Transverse colon (tissue), 4 donors: ENCODE measurements around the gene F2RL1. TPM values are rescaled to one million over a fixed set of nuclear protein-coding genes. Genes with fewer than 3 reads are reported as not detected.

ENCODE experiments used
- DNase-seq: peaks from one replicate; pipeline ENCODE4 v3.0.0-alpha.2; 2019
- H3K27ac ChIP-seq, 4 donors: fragments of 200-600 bp; sonication (generic); 2 replicates each; pipeline ENCODE4 v1.5.1; 2016 to 2018; ENCODE audit warnings: inconsistent platforms in 4 of 4
- H3K27me3 ChIP-seq: fragments of 200-600 bp; sonication (generic); 2 replicates; pipeline ENCODE4 v1.5.1; 2017; ENCODE audit warnings: inconsistent platforms
- H3K36me3 ChIP-seq, 4 donors: fragments of 200-600 bp; sonication (generic); 2 replicates each; pipeline ENCODE4 v1.5.1; 2017 to 2019; ENCODE audit warnings: inconsistent platforms in 4 of 4
- H3K4me1 ChIP-seq, 4 donors: fragments of 200-600 bp; sonication (generic); 2 replicates each; pipeline ENCODE4 v1.5.1; 2017 to 2020; ENCODE audit warnings: inconsistent platforms in 4 of 4
- H3K4me3 ChIP-seq, 4 donors: fragments of 200-600 bp; sonication (generic); 1 replicate in 1 of 4; 2 replicates in 3 of 4; pipeline versions ENCODE4 v1.5.1 to v1.6.1; 2017 to 2019; ENCODE audit warnings: inconsistent platforms in 4 of 4
- H3K9me3 ChIP-seq, 2 donors: fragments of 200-600 bp; sonication (generic); 2 replicates each; pipeline ENCODE4 v1.5.1; 2017 to 2019; ENCODE audit warnings: inconsistent platforms in 2 of 2
- EP300 ChIP-seq: sonication (generic); formaldehyde crosslinking; IDR thresholded peaks from one replicate; pipeline ENCODE4 v1.6.1; 2017; ENCODE audit warnings: antibody characterized with exemption, low read depth
- POLR2A ChIP-seq: fragments of 450-650 bp; IDR thresholded peaks from one replicate; pipeline ENCODE4 v1.6.1; 2016; ENCODE audit warnings: antibody characterized with exemption, mild to moderate bottlenecking, moderate library complexity
- POLR2AphosphoS5 ChIP-seq, 3 donors: sonication (generic); formaldehyde crosslinking; IDR thresholded peaks; one replicate each; pipeline ENCODE4 v1.6.1; 2016; ENCODE audit warnings: antibody characterized with exemption in 3 of 3
- WGBS, 2 donors: methylation state at CpG; one replicate each; pipeline ENCODE4 v1.1.5; 2018; ENCODE audit warnings: low coverage in 1 of 2; 5-methylcytosine and 5-hydroxymethylcytosine counted together
- in situ Hi-C, 4 donors: fragments of 200-750 bp; cut with MboI; loops; one replicate each; pipeline versions ENCODE4 v1.15.0 to v1.15.1; 2017; ENCODE audit warnings: low sequenced_read_pairs in 3 of 4, low pct_ligation_motif_present in 1 of 4, low pct_unique_long_range_greater_than_20kb in 1 of 4
- intact Hi-C: fragments of 100-400 bp; cut with DNase I; formaldehyde crosslinking; loops from one replicate; pipeline ENCODE4 v1.15.1; 2023; ENCODE audit warnings: low total_unique reads
- total RNA-seq, 4 donors: library from RNA; depleted of rRNA; stranded (reverse); fragments of >200 nt; gene quantifications; one replicate each; pipeline ENCODE4 v1.1.0, GENCODE V29; 2016
- TF ChIP-seq, protein P1 (sequence below), 5 experiments: fragments of 200-600 bp in 3 of 5; fragments of 450-650 bp in 2 of 5; sonication (generic) in 3 of 5; IDR thresholded peaks; 1 replicate in 2 of 5; 2 replicates in 3 of 5; pipeline ENCODE4 v1.5.1; 2016 to 2017; ENCODE audit warnings: antibody characterized with exemption in 5 of 5, inconsistent platforms in 3 of 5, mild to moderate bottlenecking in 2 of 5, moderate library complexity in 1 of 5

F2RL1 gene
- total RNA-seq, 4 donors from 2014 or later: 38.8 to 209 (median 92.1) TPM

DNA sequence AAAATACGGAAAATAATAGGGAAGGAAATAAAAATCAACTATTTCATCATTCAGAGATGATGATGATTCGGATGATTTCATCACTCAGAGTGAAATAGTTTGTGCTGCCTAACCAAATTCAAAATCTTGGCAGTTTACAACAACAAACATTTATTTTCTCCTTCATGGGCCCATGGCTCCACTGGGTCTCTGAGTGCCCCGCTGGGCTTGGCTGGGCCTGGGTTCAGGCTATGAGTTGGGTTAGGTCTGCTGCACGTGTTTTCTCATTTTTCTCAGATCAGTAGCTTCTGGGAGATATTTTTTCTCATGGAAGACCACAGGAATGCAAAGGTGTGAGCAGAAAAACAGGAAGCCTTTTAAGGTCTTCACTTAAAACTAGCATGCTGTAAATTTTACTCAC, 24.0 kb upstream of the F2RL1 start:
- Histone ChIP-seq H3K4me3 (no peak overlapping the region), H3K9me3 (no peaks in the 10 kb centered on the region), H3K4me1 (peaks cover 0 to 14% (median 0%) of the 10 kb centered on the region in 4 donors), H3K27ac (no peak overlapping the region), H3K36me3 (no peaks in the 10 kb centered on the region), H3K27me3 (no peaks in the 10 kb centered on the region)
- intact Hi-C loops (no loop called here), in situ Hi-C loops (no loop called here)
- no peak for DNase-seq
- 83 to 87% methylated on average over 2 to 4 of the region's 4 CpGs for WGBS, 2 donors
- TF ChIP-seq EP300 (no peak), POLR2A (no peak), POLR2AphosphoS5 (IDR thresholded peaks at IDR 0.05) (no peak)
- TF ChIP-seq, protein P1, sequence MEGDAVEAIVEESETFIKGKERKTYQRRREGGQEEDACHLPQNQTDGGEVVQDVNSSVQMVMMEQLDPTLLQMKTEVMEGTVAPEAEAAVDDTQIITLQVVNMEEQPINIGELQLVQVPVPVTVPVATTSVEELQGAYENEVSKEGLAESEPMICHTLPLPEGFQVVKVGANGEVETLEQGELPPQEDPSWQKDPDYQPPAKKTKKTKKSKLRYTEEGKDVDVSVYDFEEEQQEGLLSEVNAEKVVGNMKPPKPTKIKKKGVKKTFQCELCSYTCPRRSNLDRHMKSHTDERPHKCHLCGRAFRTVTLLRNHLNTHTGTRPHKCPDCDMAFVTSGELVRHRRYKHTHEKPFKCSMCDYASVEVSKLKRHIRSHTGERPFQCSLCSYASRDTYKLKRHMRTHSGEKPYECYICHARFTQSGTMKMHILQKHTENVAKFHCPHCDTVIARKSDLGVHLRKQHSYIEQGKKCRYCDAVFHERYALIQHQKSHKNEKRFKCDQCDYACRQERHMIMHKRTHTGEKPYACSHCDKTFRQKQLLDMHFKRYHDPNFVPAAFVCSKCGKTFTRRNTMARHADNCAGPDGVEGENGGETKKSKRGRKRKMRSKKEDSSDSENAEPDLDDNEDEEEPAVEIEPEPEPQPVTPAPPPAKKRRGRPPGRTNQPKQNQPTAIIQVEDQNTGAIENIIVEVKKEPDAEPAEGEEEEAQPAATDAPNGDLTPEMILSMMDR (IDR thresholded peaks at IDR 0.05): no peak

DNA sequence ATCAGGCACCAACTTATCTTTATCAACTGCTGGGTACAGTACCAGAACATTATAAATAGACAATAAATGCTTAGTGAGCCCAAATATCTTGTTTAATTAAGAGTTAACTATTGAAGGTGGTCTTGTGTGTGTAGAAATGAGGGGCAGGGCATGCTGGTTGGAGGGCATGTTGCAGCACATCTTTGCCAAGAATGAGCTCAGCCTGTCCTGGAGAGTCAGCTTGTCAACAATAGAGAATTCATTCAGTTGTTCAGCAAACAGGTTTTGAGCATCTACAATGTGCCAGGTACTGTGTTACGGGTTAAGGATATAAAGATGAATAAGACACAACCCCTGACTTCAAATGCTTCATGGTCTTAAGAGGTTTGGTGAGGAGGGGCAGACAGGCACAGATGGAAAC, 19.2 kb upstream of the F2RL1 start:
- Histone ChIP-seq H3K27me3 (no peaks in the 10 kb centered on the region), H3K4me1 (no peaks in the 10 kb centered on the region), H3K4me3 (no peak overlapping the region), H3K9me3 (no peaks in the 10 kb centered on the region), H3K36me3 (no peaks in the 10 kb centered on the region), H3K27ac (no peak overlapping the region)
- TF ChIP-seq POLR2AphosphoS5 (IDR thresholded peaks at IDR 0.05) (no peak), EP300 (no peak), POLR2A (no peak)
- TF ChIP-seq, protein P1 (IDR thresholded peaks at IDR 0.05): no peak
- DNase-seq: no peak
- intact Hi-C loops (no loop called here), in situ Hi-C loops (no loop called here)
- 88 to 95% methylated on average over 1 of the region's 1 CpG for WGBS, 2 donors

DNA sequence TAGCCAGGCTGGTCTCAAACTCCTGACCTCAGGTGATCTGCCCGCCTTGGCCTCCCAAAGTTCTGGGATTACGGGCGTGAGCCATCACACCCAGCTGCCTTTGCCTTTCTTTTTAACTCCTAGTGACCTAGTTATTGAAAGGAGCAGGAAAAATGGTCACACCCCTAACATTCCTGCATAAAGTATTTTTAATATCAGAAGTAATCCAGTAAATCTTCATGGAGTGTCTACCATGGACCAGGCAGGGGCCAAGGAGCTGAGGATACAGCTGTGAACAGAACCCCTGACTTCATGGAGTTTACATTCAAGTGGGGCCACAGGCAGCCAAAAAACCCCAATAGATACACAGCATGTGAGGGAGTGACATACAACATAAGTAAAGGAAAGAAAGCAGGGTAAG, 18.3 kb upstream of the F2RL1 start:
- WGBS, 2 donors: 92 to 100% methylated on average over 1 to 3 of the region's 3 CpGs
- H3K4me3 ChIP-seq: no peak overlapping the region

DNA sequence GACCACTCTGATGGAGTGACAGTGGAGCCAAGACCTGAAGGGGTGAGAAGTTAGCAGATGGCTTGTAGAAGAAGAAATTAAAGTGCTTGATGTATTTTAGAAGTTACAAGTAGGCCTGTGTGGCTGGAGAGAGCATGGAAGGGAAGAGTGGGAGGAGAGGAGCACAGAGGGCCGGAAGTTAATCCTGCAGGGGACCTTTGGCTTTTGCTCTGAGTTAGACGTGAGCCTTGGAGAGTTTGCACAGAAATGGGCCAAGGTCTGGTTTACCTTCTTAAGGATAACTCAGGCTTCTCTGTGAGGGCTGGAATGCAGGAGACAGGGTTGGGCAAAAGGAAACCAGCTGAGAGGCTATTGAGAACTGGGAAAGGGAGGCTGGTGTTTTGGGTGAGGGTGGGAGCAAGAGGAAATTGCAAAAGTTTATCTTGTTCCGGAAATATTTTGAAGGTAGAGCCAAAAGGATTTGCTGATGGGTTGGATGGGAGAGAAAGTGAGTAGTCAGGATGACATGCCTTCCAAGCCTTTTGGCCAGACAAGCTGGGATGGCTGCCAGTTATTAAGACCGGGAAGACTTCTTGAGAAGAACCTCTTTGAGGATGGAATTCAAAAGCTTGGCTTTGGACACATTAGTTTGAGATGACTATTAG, 17.5 kb upstream of the F2RL1 start:
- Histone ChIP-seq H3K27ac (no peak overlapping the region), H3K9me3 (no peaks in the 10 kb centered on the region), H3K4me3 (no peak overlapping the region), H3K27me3 (no peaks in the 10 kb centered on the region), H3K36me3 (no peaks in the 10 kb centered on the region), H3K4me1 (no peaks in the 10 kb centered on the region)
- intact Hi-C loops: no loop called here
- DNase-seq: no peak
- in situ Hi-C loops: no loop called here
- TF ChIP-seq, protein P1 (IDR thresholded peaks at IDR 0.05): no peak
- no peak for TF ChIP-seq POLR2AphosphoS5 (IDR thresholded peaks at IDR 0.05)
- TF ChIP-seq EP300: no peak
- no peak for TF ChIP-seq POLR2A
- WGBS, 2 donors: 67 to 73% methylated on average over 4 of the region's 4 CpGs

More for the DNA sequence above, 18.3 kb upstream of the F2RL1 start:
- Histone ChIP-seq H3K27me3 (no peaks in the 10 kb centered on the region), H3K36me3 (no peaks in the 10 kb centered on the region), H3K9me3 (no peaks in the 10 kb centered on the region), H3K27ac (no peak overlapping the region), H3K4me1 (no peaks in the 10 kb centered on the region)
- in situ Hi-C loops (no loop called here), intact Hi-C loops (no loop called here)
- TF ChIP-seq POLR2AphosphoS5 (IDR thresholded peaks at IDR 0.05) (no peak), EP300 (no peak), POLR2A (no peak)
- TF ChIP-seq, protein P1 (IDR thresholded peaks at IDR 0.05): no peak
- no peak for DNase-seq
